ENCODE measurements around the gene RNF151. TPM values are rescaled to one million over a fixed set of nuclear protein-coding genes. Genes with fewer than 3 reads are reported as not detected.

The RNF151 gene
- total RNA-seq, 1 experiment from 2014 or later = not detected

DNA sequence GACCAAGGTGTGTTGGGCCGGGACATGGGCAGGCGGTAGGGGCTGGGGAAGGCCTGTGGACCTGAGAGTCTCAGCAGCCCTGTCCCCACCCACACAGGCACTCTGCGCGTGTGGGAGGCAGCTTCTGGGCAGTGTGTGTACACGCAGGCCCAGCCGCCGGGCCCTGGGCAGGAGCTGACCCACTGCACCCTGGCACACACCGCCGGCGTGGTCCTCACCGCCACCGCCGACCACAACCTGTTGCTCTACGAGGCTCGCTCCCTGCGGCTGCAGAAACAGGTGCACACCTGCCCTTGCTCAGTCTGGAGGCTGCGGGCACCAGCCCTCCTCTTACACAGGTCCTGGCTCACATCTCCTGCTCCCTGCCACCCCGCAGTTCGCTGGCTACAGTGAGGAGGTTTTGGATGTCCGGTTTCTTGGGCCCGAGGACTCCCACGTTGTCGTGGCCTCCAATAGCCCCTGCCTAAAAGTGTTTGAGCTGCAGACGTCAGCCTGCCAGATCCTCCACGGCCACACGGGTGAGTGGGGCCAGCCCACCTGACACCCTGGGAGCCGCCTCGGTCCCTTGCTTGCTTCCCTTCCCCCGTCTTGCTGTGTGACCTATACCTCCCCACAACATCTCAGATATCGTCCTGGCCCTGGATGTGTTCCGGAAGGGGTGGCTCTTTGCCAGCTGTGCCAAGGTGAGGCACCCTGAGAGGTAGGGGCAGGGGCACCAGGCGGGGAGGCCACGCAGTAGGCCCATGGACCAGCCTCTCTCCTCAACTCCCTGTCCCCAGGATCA, 9.0 kb downstream of the RNF151 start:
- in situ Hi-C loops (cut with HindIII; ENCODE audit: low pct_unique_long_range_greater_than_20kb, low sequenced_read_pairs) (no loop called here), intact Hi-C loops (cut with micrococcal nuclease; ENCODE audit: unreplicated experiment) (no loop called here)
- H3K9me3 ChIP-seq (ENCODE audit: control insufficient read depth, insufficient read depth, low read depth, low read length) = no peaks in the 10 kb centered on the region
- no peak for DNase-seq (ENCODE audit: low read depth, low spot score)
- H3K4me3 ChIP-seq (ENCODE audit: low read depth in 2 of 2, low read length in 2 of 2) = no peak overlapping the region
- no peak for ATAC-seq
- no peaks in the 10 kb centered on the region for H3K27me3 ChIP-seq (ENCODE audit: control insufficient read depth, insufficient read depth, low read length)
- TF ChIP-seq TCF7L2 (IDR thresholded peaks at IDR 0.05; ENCODE audit: low read depth, low read length) = no peak
- no peak for TF ChIP-seq CTCF (IDR thresholded peaks at IDR 0.05)
- TF ChIP-seq POLR2AphosphoS5 (IDR thresholded peaks at IDR 0.05; ENCODE audit: low read depth, low read length) = no peak
- no peak for TF ChIP-seq SIN3A (IDR thresholded peaks at IDR 0.05; ENCODE audit: borderline replicate concordance, insufficient read depth, low read depth, low read length)
- no peak for TF ChIP-seq REST (IDR thresholded peaks at IDR 0.05; ENCODE audit: insufficient read depth in 1 of 2, low read depth in 2 of 2, low read length in 1 of 2)
- BruUV-seq (replicated peaks) = no TSS peak
- ChIA-PET POLR2A (no interaction called here), CTCF (no interaction called here)
- peaks cover 13% of the 10 kb centered on the region for H3K4me1 ChIP-seq (ENCODE audit: control insufficient read depth, insufficient read depth, low read length)
- no peak overlapping the region for H3K27ac ChIP-seq (ENCODE audit: low read length)
- H3K36me3 ChIP-seq (ENCODE audit: control insufficient read depth, insufficient read depth, low read length) = no peaks in the 10 kb centered on the region; the same call in 1 of the 2 replicates

GRCh38 chr16:1976216-1976520, 9.5 kb downstream of the RNF151 start:
- intact Hi-C loops (cut with micrococcal nuclease; ENCODE audit: unreplicated experiment) (no loop called here), in situ Hi-C loops (cut with HindIII; ENCODE audit: low pct_unique_long_range_greater_than_20kb, low sequenced_read_pairs) (no loop called here)
- H3K9me3 ChIP-seq (ENCODE audit: control insufficient read depth, insufficient read depth, low read depth, low read length) = no peaks in the 10 kb centered on the region
- peaks cover 18% of the 10 kb centered on the region for H3K4me1 ChIP-seq (ENCODE audit: control insufficient read depth, insufficient read depth, low read length)
- no peak overlapping the region for H3K4me3 ChIP-seq (ENCODE audit: low read depth in 2 of 2, low read length in 2 of 2)
- H3K27ac ChIP-seq (ENCODE audit: low read length) = no peak overlapping the region
- no peak for DNase-seq (ENCODE audit: low read depth, low spot score)
- TF ChIP-seq POLR2AphosphoS5 (IDR thresholded peaks at IDR 0.05; ENCODE audit: low read depth, low read length) (no peak), TCF7L2 (IDR thresholded peaks at IDR 0.05; ENCODE audit: low read depth, low read length) (no peak)
- H3K27me3 ChIP-seq (ENCODE audit: control insufficient read depth, insufficient read depth, low read length) = no peaks in the 10 kb centered on the region
- CTCF ChIA-PET = no interaction called here
- ATAC-seq = no peak
- POLR2A ChIA-PET = no interaction called here
- no peaks in the 10 kb centered on the region; the same call in 1 of the 2 replicates for H3K36me3 ChIP-seq (ENCODE audit: control insufficient read depth, insufficient read depth, low read length)
- no TSS peak for BruUV-seq (replicated peaks)

Data from Panc1 (cell line).